A673 (cell line): ENCODE measurements around the gene KRT73. TPM values are rescaled to one million over a fixed set of nuclear protein-coding genes. Genes with fewer than 3 reads are reported as not detected.

Source experiments
- BruUV-seq: library from RNA; stranded (reverse); fragments of 400-500 nt; replicated peaks from 2 replicates; lab custom pipeline; 2021; lab: Mats Ljungman, UMichigan
- CTCF ChIA-PET: fragments of 300-600 bp; sonication (Branson Sonifier 250); formaldehyde crosslinking; loops from one replicate; lab custom pipeline; 2022; ENCODE audit warnings: antibody characterized with exemption; lab: Charles Lee
- POLR2A ChIA-PET: fragments of 300-600 bp; sonication (Branson Sonifier 250); formaldehyde crosslinking; loops from one replicate; lab custom pipeline; 2022; ENCODE audit warnings: antibody characterized with exemption; ENCODE audit not compliant: low non-redundant PET; lab: Charles Lee
- DNase-seq: peaks from one replicate; pipeline ENCODE4 v3.0.0-alpha.2; 2015; ENCODE audit warnings: low spot score
- H3K27ac ChIP-seq: fragments of 200-600 bp; sonication (generic); 2 replicates; pipeline ENCODE4 v1.5.1; 2016; ENCODE audit warnings: mixed run types, low read depth, mild to moderate bottlenecking, mixed read lengths, antibody characterized with exemption, low read length; ENCODE audit not compliant: poor library complexity, severe bottlenecking
- H3K27me3 ChIP-seq: fragments of 200-600 bp; sonication (generic); replicated peaks from 2 replicates; pipeline ENCODE4 v1.6.1; 2017; ENCODE audit warnings: mixed run types, low read depth, mild to moderate bottlenecking, mixed read lengths, antibody characterized with exemption, low read length; ENCODE audit not compliant: insufficient read depth, poor library complexity
- H3K36me3 ChIP-seq: fragments of 200-600 bp; sonication (generic); 2 replicates; pipeline ENCODE4 v1.6.1; 2016; ENCODE audit warnings: mixed run types, mild to moderate bottlenecking, mixed read lengths, antibody characterized with exemption, low read length; ENCODE audit not compliant: insufficient read depth, poor library complexity, severe bottlenecking
- H3K4me1 ChIP-seq: fragments of 200-600 bp; sonication (generic); 2 replicates; pipeline ENCODE4 v1.6.1; 2017; ENCODE audit warnings: mixed run types, mild to moderate bottlenecking, mixed read lengths, antibody characterized with exemption, low read length; ENCODE audit not compliant: insufficient read depth, poor library complexity, severe bottlenecking
- H3K4me3 ChIP-seq: fragments of 200-600 bp; sonication (generic); 2 replicates; pipeline ENCODE4 v1.5.1; 2016; ENCODE audit warnings: low read depth, mixed run types, mild to moderate bottlenecking, mixed read lengths, low read length; ENCODE audit not compliant: poor library complexity, severe bottlenecking
- H3K9me3 ChIP-seq: fragments of 200-600 bp; sonication (generic); 2 replicates; pipeline ENCODE4 v1.6.1; 2016; ENCODE audit warnings: mixed run types, low read depth, mild to moderate bottlenecking, mixed read lengths, antibody characterized with exemption, low read length; ENCODE audit not compliant: poor library complexity, severe bottlenecking
- EZH2 ChIP-seq: fragments of 200-600 bp; sonication (generic); IDR thresholded peaks from 2 replicates; pipeline ENCODE4 v1.6.1; 2017; ENCODE audit warnings: borderline replicate concordance, low read depth, mild to moderate bottlenecking, mixed read lengths, antibody characterized with exemption, low read length; ENCODE audit not compliant: poor library complexity, severe bottlenecking
- intact Hi-C: fragments of 100-400 bp; cut with micrococcal nuclease; formaldehyde crosslinking; loops from one replicate; pipeline ENCODE4 v1.10.0; 2022; ENCODE audit not compliant: unreplicated experiment
- total RNA-seq: library from RNA; stranded (reverse); gene quantifications from 2 replicates; pipeline ENCODE4 v1.2.3, GENCODE V29; 2021
- TF ChIP-seq, protein P1 (sequence below): fragments of 300-800, 200-600 bp; sonication (generic); conservative IDR thresholded peaks from 2 replicates; pipeline ENCODE4 v1.5.1; 2017; ENCODE audit warnings: low read depth, mild to moderate bottlenecking, antibody characterized with exemption, low read length, moderate library complexity, mixed read lengths

Gene KRT73
- total RNA-seq, 1 experiment from 2014 or later, result not detected

DNA sequence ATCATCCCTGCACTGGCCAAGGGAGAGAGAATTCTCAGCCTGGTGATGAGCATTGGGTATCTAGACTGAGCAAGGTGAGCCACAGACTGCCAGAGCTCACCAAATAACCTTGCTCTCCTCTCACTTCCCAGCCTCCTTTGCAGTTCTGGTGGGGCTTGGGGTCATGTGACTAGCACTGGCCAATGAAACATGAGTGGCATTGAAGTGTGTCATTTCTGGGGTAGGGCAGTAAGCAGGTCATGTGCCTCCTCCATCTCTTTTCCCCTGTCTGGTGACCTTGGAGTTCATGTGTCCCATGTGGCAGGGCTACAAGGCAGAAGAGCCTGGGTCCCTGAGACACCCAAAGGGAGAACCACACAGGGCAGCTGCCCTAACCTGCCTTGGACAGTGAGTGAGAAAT, 13.5 kb downstream of the KRT73 start:
- no TSS peak for BruUV-seq
- Histone ChIP-seq H3K4me1 (peaks cover 6% of the 10 kb centered on the region), H3K9me3 (no peaks in the 10 kb centered on the region), H3K36me3 (no peaks in the 10 kb centered on the region), H3K4me3 (no peak overlapping the region), H3K27me3 (peaks cover 29% of the 10 kb centered on the region), H3K27ac (no peak overlapping the region)
- intact Hi-C loops, result no loop called here
- ChIA-PET POLR2A (no interaction called here), CTCF (no interaction called here)
- TF ChIP-seq, protein P1, sequence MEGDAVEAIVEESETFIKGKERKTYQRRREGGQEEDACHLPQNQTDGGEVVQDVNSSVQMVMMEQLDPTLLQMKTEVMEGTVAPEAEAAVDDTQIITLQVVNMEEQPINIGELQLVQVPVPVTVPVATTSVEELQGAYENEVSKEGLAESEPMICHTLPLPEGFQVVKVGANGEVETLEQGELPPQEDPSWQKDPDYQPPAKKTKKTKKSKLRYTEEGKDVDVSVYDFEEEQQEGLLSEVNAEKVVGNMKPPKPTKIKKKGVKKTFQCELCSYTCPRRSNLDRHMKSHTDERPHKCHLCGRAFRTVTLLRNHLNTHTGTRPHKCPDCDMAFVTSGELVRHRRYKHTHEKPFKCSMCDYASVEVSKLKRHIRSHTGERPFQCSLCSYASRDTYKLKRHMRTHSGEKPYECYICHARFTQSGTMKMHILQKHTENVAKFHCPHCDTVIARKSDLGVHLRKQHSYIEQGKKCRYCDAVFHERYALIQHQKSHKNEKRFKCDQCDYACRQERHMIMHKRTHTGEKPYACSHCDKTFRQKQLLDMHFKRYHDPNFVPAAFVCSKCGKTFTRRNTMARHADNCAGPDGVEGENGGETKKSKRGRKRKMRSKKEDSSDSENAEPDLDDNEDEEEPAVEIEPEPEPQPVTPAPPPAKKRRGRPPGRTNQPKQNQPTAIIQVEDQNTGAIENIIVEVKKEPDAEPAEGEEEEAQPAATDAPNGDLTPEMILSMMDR, result no peak
- no peak for TF ChIP-seq EZH2
- no peak for DNase-seq

- no peaks in the 10 kb centered on the region for H3K36me3 ChIP-seq
- BruUV-seq, result no TSS peak
- H3K9me3 ChIP-seq, result no peaks in the 10 kb centered on the region
- ChIA-PET CTCF (no interaction called here), POLR2A (no interaction called here)
- TF ChIP-seq, protein P1, result no peak
- no peak for TF ChIP-seq EZH2
- DNase-seq, result no peak
- peaks cover 6% of the 10 kb centered on the region for H3K4me1 ChIP-seq
- peaks cover 36% of the 10 kb centered on the region for H3K27me3 ChIP-seq
- intact Hi-C loops, result no loop called here
- no peak overlapping the region for H3K4me3 ChIP-seq
- H3K27ac ChIP-seq, result no peak overlapping the region
Measured at GRCh38 chr12:52603314-52603713, 15.0 kb downstream of the KRT73 start.

DNA sequence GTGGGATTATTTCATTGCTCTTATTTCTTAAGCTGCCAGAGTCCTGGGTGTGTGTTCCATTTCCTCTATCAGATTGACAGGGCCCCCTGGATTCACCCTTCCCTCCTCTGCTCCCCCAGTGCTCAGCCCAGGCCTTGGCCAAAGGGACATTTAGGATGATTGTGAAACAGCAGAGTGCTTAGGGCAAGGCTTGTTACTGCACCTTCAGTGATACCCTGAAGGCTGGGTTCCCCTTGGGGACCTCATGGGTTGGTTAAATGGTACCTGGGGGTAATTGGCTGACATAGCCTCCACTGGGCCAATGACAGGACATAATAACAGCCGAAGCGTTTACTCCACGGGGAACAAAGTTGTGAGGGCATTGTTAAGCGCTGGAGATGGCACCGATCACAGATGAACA, 15.8 kb downstream of the KRT73 start:
- no peak for DNase-seq
- H3K36me3 ChIP-seq, result no peaks in the 10 kb centered on the region
- CTCF ChIA-PET, result no interaction called here
- H3K4me3 ChIP-seq, result no peak overlapping the region
- no peaks in the 10 kb centered on the region for H3K9me3 ChIP-seq
- no peak overlapping the region for H3K27ac ChIP-seq
- TF ChIP-seq EZH2, result no peak
- TF ChIP-seq, protein P1, result no peak
- intact Hi-C loops, result no loop called here
- no TSS peak for BruUV-seq
- POLR2A ChIA-PET, result interaction anchor here (0.6 kb wide), 1 partner anchor 338 kb away, joined by 3 read pairs; no protein-coding TSS in a partner anchor
- H3K4me1 ChIP-seq, result peaks cover 6% of the 10 kb centered on the region
- peaks cover 36% of the 10 kb centered on the region for H3K27me3 ChIP-seq
